GM19328 (cell line): ENCODE results near the gene GSK3A.

Source experiments
- ATAC-seq: cut with Tn5 transposase; IDR thresholded peaks from one replicate; pipeline ENCODE4 v1.9.1; 2021; ENCODE audit warnings: mild to moderate bottlenecking, moderate library complexity; ENCODE audit not compliant: unreplicated experiment

GSK3A gene

DNA sequence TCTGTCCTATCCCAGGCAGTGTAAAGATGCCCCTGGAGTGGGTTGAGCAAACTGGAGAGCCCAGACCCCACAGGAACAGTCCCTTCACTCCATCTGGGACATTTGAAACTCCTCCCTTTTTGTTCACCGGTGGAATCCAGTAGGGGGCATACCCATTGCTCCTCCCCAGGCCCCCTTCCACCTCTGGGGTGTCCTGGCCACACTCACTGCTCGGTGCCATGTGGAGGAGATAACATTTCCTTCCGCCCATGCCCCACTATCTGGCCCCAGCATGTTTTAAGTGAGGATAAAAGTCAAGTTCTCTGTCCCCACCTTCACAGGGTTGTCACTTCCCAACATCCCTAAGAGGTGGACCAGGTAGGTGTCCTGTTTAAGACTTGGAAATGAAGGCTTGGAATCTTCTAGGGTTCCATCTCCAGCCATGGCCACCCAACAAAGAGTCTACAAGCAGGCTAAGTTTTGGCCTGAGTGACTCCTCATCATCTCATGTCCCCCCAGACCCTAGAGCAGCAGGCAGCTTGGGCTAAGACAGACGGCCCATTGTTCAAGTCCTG, 13.0 kb downstream of the GSK3A start:
- no peak for ATAC-seq

DNA sequence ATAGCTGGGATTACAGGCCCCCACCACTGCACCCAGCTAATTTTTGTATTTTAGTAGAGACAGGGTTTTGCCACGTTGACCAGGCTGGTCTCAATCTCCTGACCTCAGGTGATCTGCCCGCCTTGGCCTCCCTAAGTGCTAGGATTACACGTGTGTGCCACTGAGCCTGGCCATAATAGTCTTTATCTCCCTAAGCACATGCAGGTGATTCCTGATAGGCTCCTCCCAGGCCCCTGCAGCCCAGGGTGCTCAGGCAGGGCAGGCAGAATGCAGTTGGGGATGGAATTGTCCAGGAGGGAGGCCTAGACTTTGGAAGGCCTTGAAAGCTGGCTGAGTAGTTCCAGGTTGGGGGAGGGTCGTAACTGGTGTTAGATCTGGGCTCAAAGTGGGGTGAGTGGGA, 13.8 kb downstream of the GSK3A start:
- ATAC-seq, result no peak

DNA sequence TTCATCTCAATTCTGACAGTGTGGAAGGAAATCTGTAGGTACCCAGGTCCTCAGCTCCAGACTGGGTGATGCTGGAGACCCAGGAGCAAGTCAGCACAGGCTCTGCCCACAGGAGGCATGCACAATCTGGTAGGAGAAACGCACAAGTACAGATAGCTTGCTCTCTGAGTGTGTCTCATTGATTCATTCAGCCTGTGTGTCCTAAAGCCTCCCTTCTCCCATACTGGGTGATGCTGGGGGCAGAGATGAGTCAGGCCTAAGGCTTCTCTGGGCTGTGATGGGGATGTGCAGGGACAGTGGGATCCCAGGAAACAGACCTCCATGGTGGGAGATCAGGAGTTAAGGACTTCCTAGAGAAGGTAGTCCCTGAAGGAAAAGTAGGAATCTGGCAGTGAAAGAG, 15.5 kb downstream of the GSK3A start:
- ATAC-seq, result no peak

DNA sequence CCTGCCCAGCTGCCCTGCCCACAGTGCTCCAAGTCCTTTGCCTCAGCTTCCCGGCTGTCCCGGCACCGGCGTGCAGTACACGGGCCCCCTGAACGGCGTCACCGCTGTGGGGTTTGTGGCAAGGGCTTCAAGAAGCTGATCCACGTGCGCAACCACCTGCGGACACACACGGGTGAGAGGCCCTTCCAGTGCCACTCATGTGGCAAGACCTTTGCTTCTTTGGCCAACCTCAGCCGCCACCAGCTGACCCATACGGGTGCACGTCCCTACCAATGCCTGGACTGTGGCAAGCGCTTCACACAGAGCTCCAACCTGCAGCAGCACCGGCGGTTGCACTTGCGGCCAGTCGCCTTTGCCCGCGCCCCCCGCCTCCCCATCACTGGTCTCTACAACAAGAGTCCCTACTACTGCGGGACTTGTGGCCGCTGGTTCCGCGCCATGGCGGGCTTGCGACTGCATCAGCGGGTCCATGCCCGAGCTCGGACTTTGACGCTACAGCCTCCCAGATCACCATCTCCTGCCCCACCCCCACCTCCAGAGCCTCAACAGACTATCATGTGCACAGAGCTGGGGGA, 16.6 kb downstream of the GSK3A start:
- no peak for ATAC-seq

DNA sequence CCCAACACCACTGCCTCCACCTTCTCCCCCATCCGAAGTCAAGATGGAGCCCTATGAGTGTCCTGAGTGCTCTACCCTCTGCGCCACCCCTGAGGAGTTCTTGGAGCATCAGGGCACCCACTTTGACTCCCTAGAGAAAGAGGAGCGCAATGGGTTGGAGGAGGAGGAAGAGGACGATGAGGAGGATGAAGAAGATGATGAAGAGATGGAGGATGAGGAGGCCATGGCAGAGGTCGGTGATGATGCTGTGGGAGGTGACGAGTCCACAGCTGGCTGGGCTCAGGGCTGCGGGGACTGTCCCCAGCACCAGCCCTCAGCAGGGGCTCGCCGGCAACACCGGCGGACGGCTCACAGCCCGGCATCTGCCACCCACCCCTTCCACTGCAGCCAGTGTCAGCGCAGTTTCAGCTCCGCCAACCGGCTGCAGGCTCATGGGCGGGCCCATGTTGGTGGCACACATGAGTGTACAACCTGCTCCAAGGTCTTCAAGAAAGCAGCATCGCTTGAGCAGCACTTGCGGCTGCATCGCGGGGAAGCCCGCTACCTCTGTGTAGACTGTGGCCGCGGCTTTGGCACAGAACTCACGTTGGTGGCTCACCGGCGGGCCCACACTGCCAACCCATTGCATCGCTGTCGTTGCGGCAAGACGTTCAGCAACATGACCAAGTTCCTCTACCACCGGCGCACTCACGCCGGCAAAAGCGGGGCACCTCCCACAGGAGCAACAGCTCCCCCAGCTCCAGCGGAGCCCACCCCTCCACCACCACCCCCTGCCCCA, 17.3 kb downstream of the GSK3A start:
- ATAC-seq, result no peak

DNA sequence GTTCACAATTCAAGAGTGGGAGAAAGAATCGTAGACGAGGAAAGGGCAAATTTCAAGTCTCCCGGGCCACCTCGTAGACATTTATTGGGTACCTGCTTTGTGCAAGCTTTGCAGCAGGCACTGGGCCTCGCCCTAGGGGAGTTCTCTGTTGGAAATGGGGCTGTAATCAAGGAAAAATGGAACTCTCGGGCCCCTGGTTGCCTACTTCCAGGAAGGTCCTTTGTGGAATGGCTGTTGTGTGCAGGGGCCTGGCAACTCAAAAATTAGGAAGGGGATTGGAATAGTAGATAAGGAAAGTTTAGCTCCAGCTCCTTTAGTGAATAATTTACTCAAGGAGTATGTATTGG, 21.7 kb downstream of the GSK3A start:
- ATAC-seq, result no peak

DNA sequence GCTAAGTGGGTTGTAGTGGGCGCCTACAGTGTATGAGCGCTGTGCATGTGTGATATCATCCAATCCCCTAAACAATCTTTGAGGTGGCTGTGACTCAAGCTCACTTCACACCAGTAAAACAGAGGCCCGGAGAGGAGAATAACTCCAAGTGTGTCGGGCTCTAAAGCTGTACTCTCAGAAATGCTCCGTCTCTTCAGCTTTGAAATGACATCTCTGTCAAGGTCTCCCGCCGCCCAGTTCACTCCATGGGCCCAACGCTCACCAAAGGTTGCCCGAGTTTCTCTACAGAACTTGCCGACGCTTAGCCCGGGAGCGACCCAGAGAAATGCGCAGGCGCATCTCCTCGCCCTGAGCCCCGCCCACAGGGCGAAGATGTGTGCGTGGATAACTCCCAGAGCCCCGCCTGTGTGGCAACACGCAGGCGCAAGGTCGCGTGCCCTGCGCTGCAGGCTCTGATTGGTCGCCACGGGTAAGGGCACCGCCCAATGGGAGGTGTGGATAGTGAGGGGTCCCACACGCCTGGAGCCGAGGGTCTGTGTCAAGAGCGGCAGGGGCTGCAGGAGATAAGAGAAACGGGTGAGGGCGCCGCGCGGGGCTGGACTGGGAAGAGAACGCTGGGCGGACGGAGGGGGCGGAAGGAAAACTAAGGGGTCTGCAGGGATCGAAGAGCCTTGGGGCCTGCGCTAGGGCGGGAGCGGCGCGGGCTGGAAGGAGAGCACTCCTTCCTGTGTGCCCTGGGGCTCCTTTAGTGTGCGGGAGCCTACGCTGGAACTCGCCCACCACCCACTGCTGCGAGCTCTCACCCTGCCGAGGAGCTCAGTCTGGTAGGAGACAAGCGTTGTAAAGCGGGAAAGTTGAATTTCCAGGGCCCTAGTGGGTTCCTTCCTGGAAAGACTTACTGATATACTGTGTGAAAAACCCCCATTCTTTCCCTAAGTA, 22.3 kb downstream of the GSK3A start, which contains the start of gene ZNF526:
TSS of gene ZNF526 (plus strand) at position 501 of the 939 bp plus-strand sequence. CDS start 4,092 bp downstream, outside the sequence.
- ATAC-seq, result peak; percentile 72

DNA sequence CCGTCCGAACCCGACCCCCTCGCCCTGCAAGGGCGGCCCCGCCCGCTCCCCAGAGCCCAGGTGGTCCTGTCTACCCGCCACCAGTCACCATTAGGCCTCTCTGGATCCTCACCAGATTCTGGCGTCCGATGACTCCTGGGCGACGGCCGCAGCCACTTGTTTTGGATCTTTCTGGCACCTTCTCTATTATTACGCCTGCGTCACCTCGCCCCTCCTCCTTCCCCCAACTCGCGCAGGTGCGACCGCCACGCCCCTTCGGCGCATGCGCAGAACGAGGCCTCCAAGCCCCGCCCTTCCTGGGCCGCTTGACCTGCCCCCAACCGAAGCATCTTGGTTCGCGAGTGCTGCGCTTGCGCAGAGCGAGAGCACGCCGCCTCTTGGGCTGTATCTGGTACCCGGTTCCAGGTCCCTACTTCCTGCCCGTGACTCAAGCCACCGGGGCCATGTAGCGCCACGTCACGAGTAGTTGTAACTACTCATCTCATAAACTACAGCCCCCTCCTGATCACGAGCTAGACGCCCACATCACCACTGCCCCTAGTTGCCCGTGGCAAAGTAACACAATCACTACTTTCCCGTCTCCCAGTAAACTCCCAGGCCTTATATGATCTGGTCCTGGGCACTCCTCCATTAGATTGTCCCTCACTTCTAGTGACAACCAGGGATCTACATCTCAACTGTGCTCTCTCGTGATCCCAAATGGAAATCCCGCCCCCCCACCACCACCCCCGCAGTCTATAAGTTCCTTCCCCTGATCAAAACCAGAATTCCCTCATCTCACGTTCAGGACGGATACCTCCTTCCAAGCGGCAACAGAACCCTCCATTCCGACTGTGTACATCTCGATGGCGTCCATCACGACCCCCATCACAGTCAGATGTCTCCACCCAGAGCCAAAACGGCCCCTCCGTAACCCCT, 24.6 kb downstream of the GSK3A start, which contains the start of gene DEDD2:
TSS of gene DEDD2 (minus strand) at position 158 of the 918 bp plus-strand sequence. CDS start 670 bp downstream, outside the sequence.
- peak; percentile 57 for ATAC-seq

DNA sequence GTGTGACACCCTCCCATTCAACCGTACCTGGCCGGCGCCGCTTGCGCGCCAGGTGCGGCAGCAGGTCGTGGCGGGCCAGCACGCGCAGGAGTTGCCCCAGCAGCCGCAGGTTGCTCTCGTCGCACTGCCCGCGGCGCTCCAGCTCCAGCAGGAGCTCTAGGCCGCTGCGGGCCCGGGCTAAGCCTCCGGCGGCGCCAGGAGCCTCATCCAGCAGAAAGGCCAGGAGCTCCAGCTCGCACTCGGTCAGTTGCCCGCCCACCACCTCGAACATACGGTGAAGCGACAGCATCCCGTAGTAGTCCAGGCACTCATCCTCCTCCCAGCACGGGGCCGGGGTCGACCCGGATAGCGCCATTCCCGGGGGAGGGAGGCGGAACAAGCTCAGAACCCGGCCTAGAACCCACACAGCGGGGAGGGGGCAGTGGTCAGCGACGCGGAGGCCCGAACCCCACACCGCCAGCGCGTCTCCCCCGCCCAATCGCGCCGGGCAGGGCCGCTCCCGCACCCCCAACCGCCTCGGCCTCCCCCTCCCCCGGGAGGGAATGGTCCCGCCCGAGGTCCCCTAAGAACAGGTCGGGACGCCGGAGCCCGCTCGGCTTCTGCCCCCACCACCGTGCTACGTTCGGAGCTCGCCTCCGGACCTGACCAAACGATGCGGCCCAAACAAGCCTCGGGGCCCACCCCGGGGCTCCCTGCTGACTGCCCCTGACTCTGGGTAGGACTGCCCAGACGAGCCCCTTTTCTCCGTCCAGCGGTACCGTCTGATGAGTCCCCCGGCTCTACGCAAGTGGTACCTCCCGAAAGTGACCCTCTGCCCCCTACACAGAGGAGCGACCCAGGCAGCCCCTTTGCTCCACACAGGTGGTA, 25.5 kb downstream of the GSK3A start:
- peak; percentile 21 for ATAC-seq

DNA sequence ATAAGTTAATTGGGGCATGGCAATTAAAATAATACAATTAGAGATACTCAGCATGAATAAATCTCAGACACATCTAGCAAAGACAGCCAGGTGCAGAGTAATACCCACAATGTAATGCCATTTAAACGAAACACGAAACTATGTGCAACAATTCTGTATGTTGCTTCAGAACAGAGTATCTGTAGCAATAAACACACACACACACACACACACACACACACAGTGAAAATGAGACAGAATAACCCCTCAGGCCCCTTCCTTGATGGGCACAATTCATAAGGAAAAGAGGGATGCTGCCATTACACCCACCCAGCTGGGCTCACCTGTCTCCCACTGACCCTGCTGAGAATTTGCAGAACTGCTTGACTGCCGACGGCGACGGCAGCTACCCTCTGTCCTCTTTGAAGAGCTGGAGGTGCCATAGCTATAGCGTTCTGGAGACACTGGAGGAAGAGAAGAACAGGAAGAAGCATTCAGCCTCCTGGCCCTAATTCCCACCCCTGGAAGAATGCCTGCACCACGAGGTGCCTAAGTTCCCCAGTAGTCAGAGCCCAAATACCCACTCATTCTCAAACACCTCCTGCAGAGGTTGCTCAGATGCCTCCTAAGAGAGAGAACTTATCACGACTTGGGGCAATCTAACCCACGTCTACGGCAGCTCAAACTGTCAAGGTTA, 27.5 kb downstream of the GSK3A start:
- ATAC-seq, result no peak

DNA sequence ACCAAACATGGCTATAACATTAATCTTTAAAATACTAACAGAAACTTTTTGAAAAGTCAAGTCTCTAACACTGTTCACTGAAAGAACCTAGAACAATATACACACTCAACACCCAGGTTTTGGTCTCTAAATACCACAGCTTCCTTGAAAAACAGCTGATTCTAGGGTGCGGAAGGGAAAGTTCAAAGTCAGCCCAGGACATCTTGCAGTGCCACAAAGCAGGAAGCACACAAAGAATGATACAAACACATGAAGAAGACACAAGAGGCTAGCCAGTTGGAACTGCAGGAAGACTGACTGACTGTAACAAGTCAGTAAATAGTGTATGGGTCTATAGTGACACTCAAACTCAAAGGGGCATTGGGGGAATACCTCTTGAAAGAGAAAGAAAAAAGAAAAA, 29.5 kb downstream of the GSK3A start:
- no peak for ATAC-seq

DNA sequence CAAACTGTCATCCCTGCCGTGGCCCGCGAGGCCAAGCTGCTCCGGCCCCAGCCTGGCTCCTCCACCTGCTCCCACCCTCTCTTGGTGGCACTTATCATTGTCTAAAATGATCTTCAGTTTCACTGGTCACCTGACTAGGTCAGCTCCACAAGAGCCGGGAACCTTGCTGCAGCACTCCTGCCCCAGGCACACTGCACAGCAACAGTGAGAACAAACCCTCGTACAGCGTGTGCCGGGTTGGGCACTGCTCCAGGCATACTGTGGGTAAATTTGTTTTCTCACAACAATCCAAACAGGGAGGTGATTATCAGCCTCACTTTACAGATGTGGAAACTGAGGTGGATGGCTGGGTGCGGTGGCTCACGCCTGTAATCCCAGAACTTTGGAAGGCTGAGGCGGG, 33.8 kb downstream of the GSK3A start:
- ATAC-seq, result no peak

DNA sequence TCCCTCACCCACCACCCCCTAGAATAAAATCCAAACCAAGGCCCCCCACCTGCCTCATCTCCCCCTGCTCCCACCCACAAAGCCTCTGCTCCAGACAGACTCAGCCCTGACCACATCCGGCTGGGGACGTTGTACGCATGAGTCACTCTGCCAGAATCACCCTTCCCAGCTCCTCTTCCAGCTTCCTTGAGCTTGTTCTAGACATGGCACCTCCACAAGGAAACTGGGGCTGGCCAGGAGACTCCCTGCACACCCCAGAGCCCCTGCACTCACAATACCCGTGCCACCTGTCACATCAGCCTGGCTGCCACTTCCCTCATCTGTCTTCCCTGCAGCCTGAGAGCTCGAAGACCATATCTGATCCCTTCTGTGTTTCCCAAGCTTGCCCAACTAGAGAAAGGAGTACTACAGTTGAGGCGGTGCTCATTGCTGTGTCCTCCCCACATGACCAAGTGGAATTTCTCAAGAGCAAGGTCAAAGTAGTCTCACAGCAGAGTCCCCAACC, 34.6 kb downstream of the GSK3A start:
- no peak for ATAC-seq

DNA sequence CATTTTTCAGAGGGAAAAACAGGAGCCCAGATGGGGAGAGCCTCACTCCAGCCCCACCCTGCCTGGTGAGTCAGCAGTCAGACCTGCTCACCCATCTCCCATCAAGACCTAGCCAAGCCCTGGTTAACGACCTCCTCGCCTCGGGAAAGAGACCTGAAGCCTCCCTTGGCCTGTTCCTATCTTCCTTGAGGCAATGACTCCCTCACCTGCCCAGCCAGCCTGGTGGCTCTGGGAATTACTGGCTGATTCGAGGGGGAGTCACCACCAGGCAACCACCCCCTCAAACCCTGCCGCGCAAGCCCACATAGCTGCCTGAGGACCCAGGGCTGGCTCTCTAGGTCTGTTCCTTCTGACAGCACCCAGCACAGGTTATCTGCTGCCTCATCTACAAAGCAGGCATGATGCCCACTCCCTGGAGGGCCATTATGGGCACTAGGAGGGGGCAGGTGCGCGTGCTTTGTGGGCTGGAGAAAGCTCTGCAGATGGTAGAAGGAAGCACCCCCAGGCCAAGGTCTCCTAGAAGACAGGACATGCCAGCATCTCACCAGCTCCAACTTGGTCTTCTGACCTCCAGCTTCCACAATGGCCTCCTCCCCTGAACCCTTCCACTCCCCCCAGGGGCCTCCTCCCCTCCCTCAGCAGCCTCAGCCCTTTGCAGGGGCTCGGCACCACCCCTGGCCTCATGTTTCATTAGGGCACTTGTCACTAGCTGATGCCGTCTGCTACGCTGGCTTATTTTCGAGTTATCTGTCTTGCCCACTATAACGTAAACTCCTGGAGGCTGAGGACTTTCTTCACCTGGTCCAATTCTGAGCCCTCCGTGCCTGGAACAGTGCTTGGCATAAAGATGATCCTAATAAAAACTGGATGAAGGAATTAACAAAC, 35.3 kb downstream of the GSK3A start:
- no peak for ATAC-seq

DNA sequence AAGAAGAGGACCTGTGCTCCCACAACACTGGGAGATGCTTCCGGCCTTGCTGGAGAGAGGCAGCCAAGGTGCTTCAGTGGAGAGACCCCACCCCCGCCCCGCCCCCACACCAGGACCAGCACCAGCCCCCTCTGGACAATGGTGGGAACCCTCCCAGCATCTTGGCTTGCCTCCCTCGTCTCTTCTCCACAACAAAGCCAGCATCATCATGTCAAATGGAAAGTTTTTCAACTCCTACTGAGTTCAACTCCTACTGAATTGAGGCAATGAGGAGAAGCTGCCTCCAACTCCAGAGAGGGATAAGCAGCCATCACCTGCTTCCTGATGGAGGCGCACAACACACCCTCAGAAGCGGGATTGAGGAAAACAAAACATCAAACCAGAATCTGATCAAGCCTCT, 37.7 kb downstream of the GSK3A start:
- no peak for ATAC-seq

DNA sequence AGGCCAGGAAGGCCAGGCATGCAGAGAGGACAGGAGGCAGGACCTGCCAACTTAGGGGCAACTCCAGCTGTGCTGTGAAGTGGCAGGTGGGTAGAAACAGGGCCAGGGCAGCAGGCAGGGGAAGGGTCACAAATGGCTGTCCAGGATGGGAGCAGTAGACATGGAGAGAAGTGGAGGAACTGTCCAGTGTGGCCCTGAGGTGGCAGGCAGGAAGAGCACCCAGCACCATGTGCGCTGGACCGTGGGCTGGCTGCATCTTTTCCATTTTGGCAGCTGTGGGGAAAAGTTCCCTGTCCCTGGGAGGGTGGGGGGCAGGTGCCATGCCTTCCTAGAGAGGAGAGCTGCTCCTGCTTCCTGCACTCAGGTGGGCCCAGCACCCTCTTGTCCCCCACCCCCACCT, 38.7 kb downstream of the GSK3A start:
- ATAC-seq, result no peak

DNA sequence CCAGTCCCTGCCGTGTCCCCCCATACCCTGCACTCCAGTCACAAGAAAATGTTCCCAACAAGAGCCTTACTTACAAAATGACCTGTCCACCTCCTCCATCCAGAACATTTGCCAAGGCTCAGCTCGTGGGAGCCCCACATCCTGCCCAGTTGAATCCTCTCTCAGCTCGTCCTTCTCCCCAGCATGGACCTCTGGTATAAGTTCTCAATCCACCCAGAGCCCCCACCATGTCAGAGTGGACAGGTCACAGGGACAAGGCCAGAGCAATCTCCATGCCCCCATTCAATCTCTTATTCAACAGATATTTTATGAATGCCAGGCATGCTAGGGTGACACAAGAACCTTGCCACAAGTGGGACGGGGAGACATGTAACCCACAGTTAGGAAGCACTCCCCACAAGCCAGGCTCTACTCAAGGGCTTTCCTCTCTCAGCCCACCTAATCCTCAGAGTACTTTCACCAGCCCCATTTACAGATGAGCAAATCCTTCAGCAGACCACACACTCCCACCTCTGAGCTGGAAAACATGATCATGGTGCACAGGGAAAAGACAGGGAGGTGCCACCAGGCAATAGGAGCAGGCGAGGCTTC, 40.0 kb downstream of the GSK3A start:
- ATAC-seq, result no peak
